ENCODE results near the gene RNU6-1.

Gene RNU6-1

DNA sequence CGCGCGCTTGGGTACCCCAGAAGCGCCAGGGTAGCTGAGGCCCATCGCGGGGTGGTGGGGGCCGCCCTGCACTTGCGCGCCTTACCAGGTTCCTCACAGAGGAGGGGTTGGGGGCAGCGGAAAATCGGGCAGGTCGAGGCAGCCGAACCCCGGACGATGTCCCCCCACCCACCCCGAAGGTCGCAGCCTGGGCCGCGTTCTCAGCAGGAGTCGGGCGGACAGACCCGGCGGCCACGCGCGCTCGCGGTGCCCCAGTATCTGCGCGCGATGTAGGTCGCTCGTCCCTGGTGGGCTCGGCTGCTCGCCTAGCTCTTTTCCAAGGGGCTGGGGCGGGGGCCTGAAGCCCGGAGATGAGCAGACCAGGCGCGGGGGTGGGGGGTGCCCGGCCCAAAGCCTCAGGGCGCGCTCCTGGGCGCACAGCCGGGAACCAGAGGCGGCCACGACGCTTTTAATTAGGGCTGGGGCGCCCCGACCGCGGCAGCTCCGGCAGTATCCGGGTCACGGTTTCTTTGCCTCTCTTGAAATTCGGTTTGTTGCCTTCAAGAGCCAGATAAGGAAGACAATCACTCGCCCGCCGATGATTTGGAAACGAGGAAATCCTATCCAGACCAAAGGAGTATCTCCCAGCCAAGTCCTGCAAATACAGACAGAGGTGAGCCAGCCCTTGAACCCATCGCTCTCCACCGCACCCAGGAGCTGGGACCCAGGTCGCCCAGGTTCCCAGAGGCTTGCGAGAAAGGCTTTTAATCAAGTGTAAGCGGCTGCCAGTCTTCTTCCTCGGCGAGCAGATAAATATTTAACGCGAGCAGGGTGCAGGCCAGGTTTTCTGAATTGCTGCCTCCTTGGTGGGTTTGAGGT is 10.0 kb downstream of the RNU6-1 start:
- no peak for DNase-seq (ENCODE audit: low read depth)
- TF ChIP-seq, protein P1, sequence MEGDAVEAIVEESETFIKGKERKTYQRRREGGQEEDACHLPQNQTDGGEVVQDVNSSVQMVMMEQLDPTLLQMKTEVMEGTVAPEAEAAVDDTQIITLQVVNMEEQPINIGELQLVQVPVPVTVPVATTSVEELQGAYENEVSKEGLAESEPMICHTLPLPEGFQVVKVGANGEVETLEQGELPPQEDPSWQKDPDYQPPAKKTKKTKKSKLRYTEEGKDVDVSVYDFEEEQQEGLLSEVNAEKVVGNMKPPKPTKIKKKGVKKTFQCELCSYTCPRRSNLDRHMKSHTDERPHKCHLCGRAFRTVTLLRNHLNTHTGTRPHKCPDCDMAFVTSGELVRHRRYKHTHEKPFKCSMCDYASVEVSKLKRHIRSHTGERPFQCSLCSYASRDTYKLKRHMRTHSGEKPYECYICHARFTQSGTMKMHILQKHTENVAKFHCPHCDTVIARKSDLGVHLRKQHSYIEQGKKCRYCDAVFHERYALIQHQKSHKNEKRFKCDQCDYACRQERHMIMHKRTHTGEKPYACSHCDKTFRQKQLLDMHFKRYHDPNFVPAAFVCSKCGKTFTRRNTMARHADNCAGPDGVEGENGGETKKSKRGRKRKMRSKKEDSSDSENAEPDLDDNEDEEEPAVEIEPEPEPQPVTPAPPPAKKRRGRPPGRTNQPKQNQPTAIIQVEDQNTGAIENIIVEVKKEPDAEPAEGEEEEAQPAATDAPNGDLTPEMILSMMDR (conservative IDR thresholded peaks at IDR 0.05; ENCODE audit: low read depth, low read length): no peak
- H3K4me3 ChIP-seq (ENCODE audit: low read depth, low read length): no peak overlapping the region

DNA sequence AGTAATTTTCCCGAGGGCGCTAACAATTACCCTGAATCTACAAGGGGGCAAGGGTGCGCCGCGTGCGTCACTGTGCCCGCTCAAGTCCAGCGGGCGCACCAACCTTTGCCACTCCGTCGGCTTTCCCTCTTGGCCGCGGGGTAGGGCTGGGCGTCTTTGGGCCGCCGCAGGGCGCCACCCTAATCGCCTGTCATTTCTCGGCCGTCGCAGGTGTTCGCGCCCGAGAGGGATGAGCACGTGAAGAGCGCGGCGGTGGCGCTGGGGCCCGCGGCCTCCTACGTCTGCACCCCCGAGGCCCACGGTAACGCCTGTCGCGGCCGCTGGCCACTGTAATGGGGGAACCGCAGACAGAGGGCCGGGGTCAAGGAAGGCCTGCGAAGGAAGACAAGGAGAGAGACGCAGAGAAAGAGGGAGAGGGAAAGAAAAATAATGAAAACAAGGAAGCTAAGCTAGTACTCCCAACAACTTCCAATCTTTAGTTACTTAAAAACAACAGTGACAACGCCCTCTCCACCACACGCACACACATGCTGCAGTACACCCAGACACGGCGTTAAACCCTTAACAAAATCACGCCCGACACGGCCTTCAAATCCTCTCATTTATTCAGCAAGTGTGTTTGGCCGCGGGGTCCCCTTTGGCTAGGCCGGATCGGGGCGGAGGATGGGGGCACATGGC is 10.7 kb downstream of the RNU6-1 start:
- H3K4me3 ChIP-seq (ENCODE audit: low read depth, low read length): no peak overlapping the region
- no peak for DNase-seq (ENCODE audit: low read depth)
- TF ChIP-seq, protein P1 (conservative IDR thresholded peaks at IDR 0.05; ENCODE audit: low read depth, low read length): no peak

- TF ChIP-seq, protein P1 (conservative IDR thresholded peaks at IDR 0.05; ENCODE audit: low read depth, low read length): no peak
- no peak for DNase-seq (ENCODE audit: low read depth)
- no peak overlapping the region for H3K4me3 ChIP-seq (ENCODE audit: low read depth, low read length)
Measured at GRCh38 chr15:67828278-67828968, 11.4 kb downstream of the RNU6-1 start.

DNA sequence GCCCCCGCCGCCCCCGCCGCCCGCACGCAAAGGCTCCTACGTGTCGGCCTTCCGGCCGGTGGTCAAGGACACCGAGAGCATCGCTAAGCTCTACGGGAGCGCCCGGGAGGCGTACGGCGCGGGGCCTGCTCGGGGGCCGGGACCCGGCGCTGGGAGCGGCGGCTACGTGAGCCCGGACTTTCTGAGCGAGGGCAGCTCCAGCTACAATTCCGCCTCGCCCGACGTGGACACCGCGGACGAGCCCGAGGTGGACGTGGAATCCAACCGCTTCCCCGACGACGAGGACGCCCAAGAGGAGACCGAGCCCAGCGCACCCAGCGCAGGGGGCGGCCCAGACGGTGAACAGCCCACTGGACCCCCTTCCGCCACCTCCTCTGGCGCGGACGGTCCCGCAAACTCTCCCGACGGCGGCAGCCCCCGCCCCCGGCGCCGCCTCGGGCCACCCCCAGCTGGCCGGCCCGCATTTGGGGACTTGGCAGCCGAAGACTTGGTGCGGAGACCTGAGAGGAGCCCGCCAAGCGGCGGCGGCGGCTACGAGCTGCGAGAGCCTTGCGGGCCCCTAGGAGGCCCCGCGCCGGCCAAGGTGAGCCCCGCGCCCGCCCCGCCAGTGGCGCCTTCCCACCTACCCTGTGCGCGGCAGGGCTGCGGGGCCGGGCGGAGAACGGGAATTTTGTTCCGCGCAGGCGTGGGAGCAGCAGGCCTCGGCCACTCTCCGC is 12.1 kb downstream of the RNU6-1 start:
- TF ChIP-seq, protein P1 (conservative IDR thresholded peaks at IDR 0.05; ENCODE audit: low read depth, low read length): no peak
- H3K4me3 ChIP-seq (ENCODE audit: low read depth, low read length): no peak overlapping the region
- no peak for DNase-seq (ENCODE audit: low read depth)

DNA sequence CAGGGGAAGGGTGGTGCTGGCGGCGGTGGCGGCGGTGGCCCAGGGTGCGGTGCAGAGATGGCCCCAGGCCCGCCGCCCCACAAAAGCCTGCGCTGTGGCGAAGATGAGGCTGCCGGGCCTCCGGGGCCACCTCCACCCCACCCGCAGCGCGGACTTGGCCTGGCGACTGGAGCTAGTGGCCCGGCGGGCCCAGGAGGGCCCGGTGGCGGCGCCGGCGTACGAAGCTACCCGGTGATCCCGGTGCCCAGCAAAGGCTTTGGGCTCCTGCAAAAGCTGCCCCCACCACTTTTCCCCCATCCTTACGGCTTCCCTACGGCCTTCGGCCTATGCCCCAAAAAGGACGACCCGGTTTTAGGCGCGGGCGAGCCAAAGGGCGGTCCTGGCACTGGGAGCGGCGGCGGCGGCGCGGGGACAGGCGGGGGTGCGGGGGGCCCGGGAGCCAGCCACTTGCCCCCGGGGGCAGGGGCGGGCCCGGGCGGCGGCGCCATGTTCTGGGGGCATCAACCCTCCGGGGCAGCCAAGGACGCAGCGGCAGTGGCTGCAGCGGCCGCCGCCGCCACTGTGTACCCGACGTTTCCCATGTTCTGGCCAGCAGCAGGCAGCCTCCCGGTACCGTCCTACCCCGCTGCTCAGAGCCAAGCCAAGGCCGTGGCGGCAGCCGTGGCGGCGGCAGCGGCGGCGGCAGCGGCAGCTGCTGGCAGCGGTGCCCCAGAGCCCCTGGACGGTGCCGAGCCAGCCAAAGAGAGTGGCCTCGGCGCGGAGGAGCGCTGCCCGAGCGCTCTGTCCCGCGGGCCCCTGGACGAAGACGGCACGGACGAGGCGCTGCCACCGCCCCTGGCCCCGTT is 12.9 kb downstream of the RNU6-1 start:
- no peak for DNase-seq (ENCODE audit: low read depth)
- no peak overlapping the region for H3K4me3 ChIP-seq (ENCODE audit: low read depth, low read length)
- TF ChIP-seq, protein P1 (conservative IDR thresholded peaks at IDR 0.05; ENCODE audit: low read depth, low read length): no peak

Measured in choroid plexus epithelial cell (primary cell).